ENCODE data around the gene NCLN.

The NCLN gene

GRCh38 chr19:3142781-3143337, 42.9 kb upstream of the NCLN start:
- Histone ChIP-seq H3K36me3 (ENCODE audit: insufficient read depth, insufficient read length, low read length) (no peaks in the 10 kb centered on the region), H3K27me3 (ENCODE audit: insufficient read depth, insufficient read length) (no peaks in the 10 kb centered on the region), H3K9me3 (ENCODE audit: insufficient read depth, low read length) (no peaks in the 10 kb centered on the region), H3K4me3 (ENCODE audit: insufficient read length, low read depth) (no peak overlapping the region), H3K9ac (ENCODE audit: insufficient read length, low read depth) (no peak overlapping the region), H3K4me1 (ENCODE audit: insufficient read depth, insufficient read length) (peaks cover 3% of the 10 kb centered on the region)
- no peak for DNase-seq (ENCODE audit: low read depth, low spot score)
- TF ChIP-seq SUZ12 (IDR thresholded peaks at IDR 0.05; ENCODE audit: extremely low read depth, insufficient read depth, insufficient read length) (no peak), ZNF274 (IDR thresholded peaks at IDR 0.05; ENCODE audit: low read depth, low read length) (no peak), YY1 (IDR thresholded peaks at IDR 0.05; ENCODE audit: insufficient read depth, insufficient read length) (no peak)

GRCh38 chr19:3145909-3146676, 39.6 kb upstream of the NCLN start:
- H3K4me1 ChIP-seq (ENCODE audit: insufficient read depth, insufficient read length): peaks cover 5% of the 10 kb centered on the region
- no peak for TF ChIP-seq ZNF274 (IDR thresholded peaks at IDR 0.05; ENCODE audit: low read depth, low read length)
- no peak for TF ChIP-seq YY1 (IDR thresholded peaks at IDR 0.05; ENCODE audit: insufficient read depth, insufficient read length)
- TF ChIP-seq SUZ12 (IDR thresholded peaks at IDR 0.05; ENCODE audit: extremely low read depth, insufficient read depth, insufficient read length): no peak
- no peaks in the 10 kb centered on the region for H3K9me3 ChIP-seq (ENCODE audit: insufficient read depth, low read length)
- H3K27me3 ChIP-seq (ENCODE audit: insufficient read depth, insufficient read length): peaks cover 7% of the 10 kb centered on the region
- H3K9ac ChIP-seq (ENCODE audit: insufficient read length, low read depth): no peak overlapping the region
- H3K4me3 ChIP-seq (ENCODE audit: insufficient read length, low read depth): no peak overlapping the region
- no peak for DNase-seq (ENCODE audit: low read depth, low spot score)
- no peaks in the 10 kb centered on the region for H3K36me3 ChIP-seq (ENCODE audit: insufficient read depth, insufficient read length, low read length)

GRCh38 chr19:3146677-3147100, 39.0 kb upstream of the NCLN start:
- H3K4me3 ChIP-seq (ENCODE audit: insufficient read length, low read depth): no peak overlapping the region
- no peaks in the 10 kb centered on the region for H3K9me3 ChIP-seq (ENCODE audit: insufficient read depth, low read length)

GRCh38 chr19:3148503-3148902, 37.2 kb upstream of the NCLN start:
- no peaks in the 10 kb centered on the region for H3K36me3 ChIP-seq (ENCODE audit: insufficient read depth, insufficient read length, low read length)
- no peak overlapping the region for H3K9ac ChIP-seq (ENCODE audit: insufficient read length, low read depth)
- no peak for DNase-seq (ENCODE audit: low read depth, low spot score)
- no peaks in the 10 kb centered on the region for H3K9me3 ChIP-seq (ENCODE audit: insufficient read depth, low read length)
- no peak overlapping the region for H3K4me3 ChIP-seq (ENCODE audit: insufficient read length, low read depth)
- TF ChIP-seq YY1 (IDR thresholded peaks at IDR 0.05; ENCODE audit: insufficient read depth, insufficient read length) (no peak), ZNF274 (IDR thresholded peaks at IDR 0.05; ENCODE audit: low read depth, low read length) (no peak), SUZ12 (IDR thresholded peaks at IDR 0.05; ENCODE audit: extremely low read depth, insufficient read depth, insufficient read length) (no peak)
- H3K27me3 ChIP-seq (ENCODE audit: insufficient read depth, insufficient read length): peaks cover 13% of the 10 kb centered on the region
- H3K4me1 ChIP-seq (ENCODE audit: insufficient read depth, insufficient read length): peaks cover 5% of the 10 kb centered on the region

More at GRCh38 chr19:3146677-3147100, 39.0 kb upstream of the NCLN start:
- H3K4me1 ChIP-seq (ENCODE audit: insufficient read depth, insufficient read length): peaks cover 5% of the 10 kb centered on the region
- no peak for TF ChIP-seq YY1 (IDR thresholded peaks at IDR 0.05; ENCODE audit: insufficient read depth, insufficient read length)
- TF ChIP-seq SUZ12 (IDR thresholded peaks at IDR 0.05; ENCODE audit: extremely low read depth, insufficient read depth, insufficient read length): no peak
- no peak for TF ChIP-seq ZNF274 (IDR thresholded peaks at IDR 0.05; ENCODE audit: low read depth, low read length)
- DNase-seq (ENCODE audit: low read depth, low spot score): peak; percentile 16
- no peaks in the 10 kb centered on the region for H3K36me3 ChIP-seq (ENCODE audit: insufficient read depth, insufficient read length, low read length)
- no peak overlapping the region for H3K9ac ChIP-seq (ENCODE audit: insufficient read length, low read depth)
- peaks cover 7% of the 10 kb centered on the region for H3K27me3 ChIP-seq (ENCODE audit: insufficient read depth, insufficient read length)

GRCh38 chr19:3149089-3149488, 36.6 kb upstream of the NCLN start:
- Histone ChIP-seq H3K36me3 (ENCODE audit: insufficient read depth, insufficient read length, low read length) (no peaks in the 10 kb centered on the region), H3K4me3 (ENCODE audit: insufficient read length, low read depth) (no peak overlapping the region), H3K4me1 (ENCODE audit: insufficient read depth, insufficient read length) (peaks cover 3% of the 10 kb centered on the region), H3K9ac (ENCODE audit: insufficient read length, low read depth) (no peak overlapping the region), H3K9me3 (ENCODE audit: insufficient read depth, low read length) (no peaks in the 10 kb centered on the region), H3K27me3 (ENCODE audit: insufficient read depth, insufficient read length) (peaks cover 13% of the 10 kb centered on the region)
- DNase-seq (ENCODE audit: low read depth, low spot score): no peak
- TF ChIP-seq SUZ12 (IDR thresholded peaks at IDR 0.05; ENCODE audit: extremely low read depth, insufficient read depth, insufficient read length) (no peak), YY1 (IDR thresholded peaks at IDR 0.05; ENCODE audit: insufficient read depth, insufficient read length) (no peak), ZNF274 (IDR thresholded peaks at IDR 0.05; ENCODE audit: low read depth, low read length) (no peak)

GRCh38 chr19:3149526-3150505, 35.9 kb upstream of the NCLN start:
- no peak overlapping the region for H3K4me3 ChIP-seq (ENCODE audit: insufficient read length, low read depth)
- H3K9ac ChIP-seq (ENCODE audit: insufficient read length, low read depth): no peak overlapping the region
- TF ChIP-seq ZNF274 (IDR thresholded peaks at IDR 0.05; ENCODE audit: low read depth, low read length): no peak
- H3K9me3 ChIP-seq (ENCODE audit: insufficient read depth, low read length): no peaks in the 10 kb centered on the region
- no peak for DNase-seq (ENCODE audit: low read depth, low spot score)
- no peaks in the 10 kb centered on the region for H3K36me3 ChIP-seq (ENCODE audit: insufficient read depth, insufficient read length, low read length)
- H3K4me1 ChIP-seq (ENCODE audit: insufficient read depth, insufficient read length): peaks cover 3% of the 10 kb centered on the region
- peaks cover 13% of the 10 kb centered on the region for H3K27me3 ChIP-seq (ENCODE audit: insufficient read depth, insufficient read length)

Measured in NT2/D1 (cell line).